Breast epithelium (tissue), 4 donors: Measurements from ENCODE around the gene CATSPER1. TPM values are rescaled to one million over a fixed set of nuclear protein-coding genes. Genes with fewer than 3 reads are reported as not detected.

ENCODE experiments used
- DNase-seq, 2 donors: peaks; one replicate each; pipeline ENCODE4 v3.0.0-alpha.2; 2019; ENCODE audit warnings: low spot score in 2 of 2
- H3K27ac ChIP-seq, 2 donors: fragments of 200-600 bp; sonication (generic) in 1 of 2; one replicate each; pipeline ENCODE4 v1.5.1; 2016 to 2019; ENCODE audit warnings: mild to moderate bottlenecking in 1 of 2
- H3K27me3 ChIP-seq, 2 donors: fragments of 200-600 bp; sonication (generic) in 1 of 2; one replicate each; pipeline versions ENCODE4 v1.5.1 to v1.6.0; 2017 to 2019; ENCODE audit warnings: control low read depth in 1 of 2, mild to moderate bottlenecking in 1 of 2
- H3K36me3 ChIP-seq: fragments of 200-600 bp; one replicate; pipeline ENCODE4 v1.5.1; 2019
- H3K4me1 ChIP-seq, 2 donors: fragments of 200-600 bp; sonication (generic); one replicate each; pipeline ENCODE4 v1.5.1; 2016 to 2019; ENCODE audit warnings: control low read depth in 1 of 2
- H3K4me3 ChIP-seq, 3 donors: fragments of 200-600 bp; sonication (generic); 1 replicate in 2 of 3; 2 replicates in 1 of 3; pipeline ENCODE4 v1.5.1; 2016 to 2019; ENCODE audit warnings: mild to moderate bottlenecking in 3 of 3, moderate library complexity in 2 of 3
- H3K9me3 ChIP-seq, 2 donors: fragments of 200-600 bp; sonication (generic) in 1 of 2; one replicate each; pipeline ENCODE4 v1.5.1; 2016 to 2019; ENCODE audit warnings: control low read depth in 1 of 2
- CTCF ChIP-seq, 3 donors: fragments of 450-650 bp; IDR thresholded peaks; one replicate each; pipeline ENCODE4 v1.5.1; 2016 to 2017; ENCODE audit warnings: antibody characterized with exemption in 3 of 3, mild to moderate bottlenecking in 3 of 3, moderate library complexity in 3 of 3
- POLR2A ChIP-seq: fragments of 450-650 bp; IDR thresholded peaks from one replicate; pipeline ENCODE4 v1.6.1; 2016; ENCODE audit warnings: antibody characterized with exemption, mild to moderate bottlenecking, moderate library complexity
- POLR2AphosphoS5 ChIP-seq, 3 donors: sonication (generic); formaldehyde crosslinking; IDR thresholded peaks; one replicate each; pipeline ENCODE4 v1.6.1; 2017; ENCODE audit warnings: antibody characterized with exemption in 3 of 3
- intact Hi-C: fragments of 100-400 bp; cut with DNase I; formaldehyde crosslinking; loops from one replicate; pipeline ENCODE4 v1.15.1; 2023; ENCODE audit warnings: low total_unique reads
- total RNA-seq, 3 donors: library from RNA; depleted of rRNA; stranded (reverse); fragments of >200 nt; gene quantifications; one replicate each; pipeline ENCODE4 v1.1.0, GENCODE V29; 2016

CATSPER1 gene
- total RNA-seq, 3 donors from 2014 or later = 0.32 to 1.3 TPM; not detected in 1

- H3K36me3 ChIP-seq = peaks cover 3% of the 10 kb centered on the region
- TF ChIP-seq POLR2AphosphoS5 (IDR thresholded peaks at IDR 0.05) (no peak), CTCF (IDR thresholded peaks at IDR 0.05) (no peak), POLR2A (no peak)
- no peak overlapping the region for H3K4me3 ChIP-seq
- no peak for DNase-seq
- H3K27me3 ChIP-seq = no peaks in the 10 kb centered on the region
- intact Hi-C loops = no loop called here
- H3K4me1 ChIP-seq = no peaks in the 10 kb centered on the region
- H3K27ac ChIP-seq = no peak overlapping the region
- H3K9me3 ChIP-seq = no peaks in the 10 kb centered on the region
These were observed 54.2 kb downstream of the CATSPER1 start for GRCh38 chr11:65972116-65972515.

- no peaks in the 10 kb centered on the region for H3K9me3 ChIP-seq
- peaks cover under 1% of the 10 kb centered on the region in 2 donors for H3K4me1 ChIP-seq
- TF ChIP-seq CTCF (IDR thresholded peaks at IDR 0.05) = no peak
- no peak for TF ChIP-seq POLR2AphosphoS5 (IDR thresholded peaks at IDR 0.05)
- TF ChIP-seq POLR2A = no peak
- no peak for DNase-seq
- no peak overlapping the region for H3K4me3 ChIP-seq
- H3K27me3 ChIP-seq = no peaks in the 10 kb centered on the region
- intact Hi-C loops = loop anchor here (10.0 kb wide), 1 partner anchor 84 kb away; the partner anchor contains the start of gene FIBP
- H3K36me3 ChIP-seq = peaks cover 15% of the 10 kb centered on the region
- H3K27ac ChIP-seq = no peak overlapping the region
These were observed 57.4 kb downstream of the CATSPER1 start for GRCh38 chr11:65968600-65969482.

- H3K4me3 ChIP-seq = no peak overlapping the region
- H3K27ac ChIP-seq = no peak overlapping the region
- H3K36me3 ChIP-seq = peaks cover 15% of the 10 kb centered on the region
- H3K27me3 ChIP-seq = no peaks in the 10 kb centered on the region
- no peak for DNase-seq
- H3K9me3 ChIP-seq = no peaks in the 10 kb centered on the region
- TF ChIP-seq POLR2A (no peak), POLR2AphosphoS5 (IDR thresholded peaks at IDR 0.05) (no peak), CTCF (IDR thresholded peaks at IDR 0.05) (no peak)
- intact Hi-C loops = loop anchor here (10.0 kb wide), 1 partner anchor 83 kb away; the partner anchor contains the start of gene FIBP
- H3K4me1 ChIP-seq = peaks cover 13 to 15% of the 10 kb centered on the region in 2 donors
These were observed 58.8 kb downstream of the CATSPER1 start for GRCh38 chr11:65967329-65967934.

Other genes starting within 250 kb of the CATSPER1 start
- gene AP5B1, start 245.5 kb downstream of the CATSPER1 start, total RNA-seq = 10 to 100 TPM; 15.5 to 19.3 (median 17.6) TPM
- 1 to 10 TPM in 2 of 3 donors, not detected in 1; 3.6 to 5.1 TPM for gene OVOL1, start 239.4 kb downstream of the CATSPER1 start, total RNA-seq
- gene SNX32, start 192.5 kb downstream of the CATSPER1 start, total RNA-seq = 1 to 10 TPM in 1 of 3 donors, under 1 TPM in 2; 0.15 to 2.3 (median 0.48) TPM
- gene CFL1, start 168.3 kb downstream of the CATSPER1 start, total RNA-seq = 100 to 1,000 TPM; 407 to 564 (median 453) TPM
- gene MUS81, start 166.0 kb downstream of the CATSPER1 start, total RNA-seq = 10 to 100 TPM; 29.8 to 44.6 (median 42.9) TPM
- 10 to 100 TPM; 34.5 to 75.0 (median 57.0) TPM for gene EFEMP2, start 153.7 kb downstream of the CATSPER1 start, total RNA-seq
- 1 to 10 TPM; 1.6 to 4.0 (median 1.9) TPM for gene CTSW, start 146.6 kb downstream of the CATSPER1 start, total RNA-seq
- gene FIBP, start 138.0 kb downstream of the CATSPER1 start, total RNA-seq = 10 to 100 TPM; 51.2 to 68.5 (median 51.7) TPM
- 10 to 100 TPM; 30.3 to 91.1 (median 41.9) TPM for gene CCDC85B, start 135.8 kb downstream of the CATSPER1 start, total RNA-seq
- 10 to 100 TPM in 1 of 3 donors, 1 to 10 TPM in 2; 2.4 to 17.0 (median 7.2) TPM for gene FOSL1, start 126.1 kb downstream of the CATSPER1 start, total RNA-seq
- gene C11orf68, start 107.4 kb downstream of the CATSPER1 start, total RNA-seq = 10 to 100 TPM; 16.7 to 20.3 (median 19.7) TPM
- gene DRAP1, start 107.1 kb downstream of the CATSPER1 start, total RNA-seq = 10 to 100 TPM; 50.1 to 64.5 (median 51.5) TPM
- not detected for gene TSGA10IP, start 81.0 kb downstream of the CATSPER1 start, total RNA-seq
- gene SART1, start 64.7 kb downstream of the CATSPER1 start, total RNA-seq = 10 to 100 TPM; 55.2 to 68.5 (median 55.9) TPM
- 10 to 100 TPM; 31.0 to 33.1 (median 31.0) TPM for gene EIF1AD, start 24.3 kb downstream of the CATSPER1 start, total RNA-seq
- gene BANF1, start 24.0 kb downstream of the CATSPER1 start, total RNA-seq = 10 to 100 TPM; 15.7 to 42.0 (median 37.4) TPM
- gene CST6, start 14.5 kb downstream of the CATSPER1 start, total RNA-seq = under 1 TPM in 2 of 3 donors, not detected in 1; 0.59 to 0.98 TPM
- gene GAL3ST3, start 22.7 kb upstream of the CATSPER1 start, total RNA-seq = under 1 TPM in 1 of 3 donors, not detected in 2; 0.29 TPM
- 100 to 1,000 TPM; 144 to 163 (median 154) TPM for gene SF3B2, start 25.9 kb upstream of the CATSPER1 start, total RNA-seq
- 10 to 100 TPM; 37.9 to 40.6 (median 38.6) TPM for gene PACS1, start 43.8 kb upstream of the CATSPER1 start, total RNA-seq
- gene KLC2, start 231.2 kb upstream of the CATSPER1 start, total RNA-seq = 10 to 100 TPM; 13.2 to 15.4 (median 14.1) TPM
- gene RAB1B, start 242.2 kb upstream of the CATSPER1 start, total RNA-seq = 10 to 100 TPM; 87.2 to 99.4 (median 98.2) TPM